ENCODE results near the gene TDO2. TPM values are rescaled to one million over a fixed set of nuclear protein-coding genes. Genes with fewer than 3 reads are reported as not detected.

Gene TDO2
- total RNA-seq, 1 donor from 2014 or later, result not detected

DNA sequence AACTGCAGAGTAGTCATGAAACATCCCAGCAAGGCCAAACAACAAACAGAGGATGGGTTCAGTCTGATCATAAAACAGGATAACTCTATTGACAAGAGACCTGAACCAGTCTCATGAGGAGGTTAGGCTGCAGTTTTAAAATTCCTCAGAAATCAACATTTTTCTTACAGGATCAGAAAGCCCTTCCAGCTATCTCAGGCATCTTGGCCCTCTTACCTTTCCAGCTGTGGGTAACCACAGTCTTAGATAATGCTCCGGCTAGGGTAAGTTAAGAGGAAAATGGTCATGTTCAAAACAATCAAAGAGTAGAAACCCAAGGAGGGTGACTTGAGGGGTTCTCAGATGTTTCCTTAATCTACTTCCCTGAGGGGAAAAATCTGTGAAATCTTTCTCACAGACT is 45.0 kb downstream of the TDO2 start:
- Histone ChIP-seq H3K27ac (ENCODE audit: low read depth, low read length) (no peak overlapping the region), H3K9ac (ENCODE audit: low read depth in 1 of 3, low read length in 3 of 3) (no peak overlapping the region), H3K4me3 (ENCODE audit: low read length in 3 of 3) (no peak overlapping the region), H3K4me1 (ENCODE audit: control insufficient read depth in 3 of 3, insufficient read depth in 3 of 3, low read length in 3 of 3) (no peaks in the 10 kb centered on the region), H3K36me3 (ENCODE audit: control insufficient read depth in 3 of 3, insufficient read depth in 3 of 3, low read length in 3 of 3) (no peaks in the 10 kb centered on the region), H3K27me3 (ENCODE audit: control insufficient read depth in 3 of 3, insufficient read depth in 3 of 3, low read length in 3 of 3) (no peaks in the 10 kb centered on the region), H3K9me3 (ENCODE audit: control insufficient read depth in 3 of 3, low read length in 3 of 3) (no peaks in the 10 kb centered on the region)

GRCh38 chr4:155950461-155950860 is 47.0 kb downstream of the TDO2 start:
- H3K9ac ChIP-seq (ENCODE audit: low read depth in 1 of 3, low read length in 3 of 3), result no peak overlapping the region
- no peaks in the 10 kb centered on the region for H3K9me3 ChIP-seq (ENCODE audit: control insufficient read depth in 3 of 3, low read length in 3 of 3)
- peaks cover 0 to 2% (median 0%) of the 10 kb centered on the region in 3 donors for H3K4me1 ChIP-seq (ENCODE audit: control insufficient read depth in 3 of 3, insufficient read depth in 3 of 3, low read length in 3 of 3)
- no peak overlapping the region for H3K27ac ChIP-seq (ENCODE audit: low read depth, low read length)
- no peak overlapping the region for H3K4me3 ChIP-seq (ENCODE audit: low read length in 3 of 3)
- no peaks in the 10 kb centered on the region for H3K27me3 ChIP-seq (ENCODE audit: control insufficient read depth in 3 of 3, insufficient read depth in 3 of 3, low read length in 3 of 3)
- H3K36me3 ChIP-seq (ENCODE audit: control insufficient read depth in 3 of 3, insufficient read depth in 3 of 3, low read length in 3 of 3), result no peaks in the 10 kb centered on the region

DNA sequence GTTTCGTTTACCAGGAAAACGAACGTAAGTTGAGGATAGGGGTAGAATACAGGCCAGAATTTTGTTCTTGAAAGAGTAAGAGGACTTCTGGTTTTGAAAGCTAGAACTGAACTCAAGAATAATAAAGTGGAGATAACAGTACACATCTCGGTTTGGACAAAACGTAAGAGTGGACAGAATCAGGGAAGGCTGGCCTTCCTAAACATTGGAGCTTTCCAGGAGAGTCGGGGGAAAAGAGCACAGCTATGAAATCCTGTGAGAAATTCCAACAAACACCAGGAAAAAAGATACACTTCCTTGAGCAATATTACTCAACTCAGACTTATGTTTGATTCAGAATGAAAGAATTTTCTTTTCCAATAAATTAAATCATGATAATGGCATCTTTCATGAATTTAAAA is 49.0 kb downstream of the TDO2 start:
- Histone ChIP-seq H3K4me1 (ENCODE audit: control insufficient read depth in 3 of 3, insufficient read depth in 3 of 3, low read length in 3 of 3) (peaks cover 0 to 2% (median 0%) of the 10 kb centered on the region in 3 donors), H3K9ac (ENCODE audit: low read depth in 1 of 3, low read length in 3 of 3) (peak overlapping the region in 1 of 3 donors; percentile 84), H3K36me3 (ENCODE audit: control insufficient read depth in 3 of 3, insufficient read depth in 3 of 3, low read length in 3 of 3) (no peaks in the 10 kb centered on the region), H3K9me3 (ENCODE audit: control insufficient read depth in 3 of 3, low read length in 3 of 3) (no peaks in the 10 kb centered on the region), H3K27ac (ENCODE audit: low read depth, low read length) (peak overlapping the region; percentile 41), H3K27me3 (ENCODE audit: control insufficient read depth in 3 of 3, insufficient read depth in 3 of 3, low read length in 3 of 3) (no peaks in the 10 kb centered on the region), H3K4me3 (ENCODE audit: low read length in 3 of 3) (peak overlapping the region in 2 of 3 donors; percentile 19 to 46)

- Histone ChIP-seq H3K4me3 (ENCODE audit: low read length in 3 of 3) (peak within 1 kb of the TSS; percentile 83 to 93 (median 87)), H3K9me3 (ENCODE audit: control insufficient read depth in 3 of 3, low read length in 3 of 3) (no peaks in the 10 kb centered on the region), H3K9ac (ENCODE audit: low read depth in 1 of 3, low read length in 3 of 3) (peak within 1 kb of the TSS; percentile 84 to 93 (median 86)), H3K27ac (ENCODE audit: low read depth, low read length) (peak within 1 kb of the TSS; percentile 91), H3K27me3 (ENCODE audit: control insufficient read depth in 3 of 3, insufficient read depth in 3 of 3, low read length in 3 of 3) (no peaks in the 10 kb centered on the region), H3K4me1 (ENCODE audit: control insufficient read depth in 3 of 3, insufficient read depth in 3 of 3, low read length in 3 of 3) (peaks cover 0 to 2% (median 0%) of the 10 kb centered on the region in 3 donors), H3K36me3 (ENCODE audit: control insufficient read depth in 3 of 3, insufficient read depth in 3 of 3, low read length in 3 of 3) (no peaks in the 10 kb centered on the region)
Observed at GRCh38 chr4:155953151-155954117, 49.9 kb downstream of the TDO2 start, which contains the start of gene CTSO. CTSO (minus strand) TSS chr4:155953866; CDS start chr4:155953847, 19 bp downstream.

DNA sequence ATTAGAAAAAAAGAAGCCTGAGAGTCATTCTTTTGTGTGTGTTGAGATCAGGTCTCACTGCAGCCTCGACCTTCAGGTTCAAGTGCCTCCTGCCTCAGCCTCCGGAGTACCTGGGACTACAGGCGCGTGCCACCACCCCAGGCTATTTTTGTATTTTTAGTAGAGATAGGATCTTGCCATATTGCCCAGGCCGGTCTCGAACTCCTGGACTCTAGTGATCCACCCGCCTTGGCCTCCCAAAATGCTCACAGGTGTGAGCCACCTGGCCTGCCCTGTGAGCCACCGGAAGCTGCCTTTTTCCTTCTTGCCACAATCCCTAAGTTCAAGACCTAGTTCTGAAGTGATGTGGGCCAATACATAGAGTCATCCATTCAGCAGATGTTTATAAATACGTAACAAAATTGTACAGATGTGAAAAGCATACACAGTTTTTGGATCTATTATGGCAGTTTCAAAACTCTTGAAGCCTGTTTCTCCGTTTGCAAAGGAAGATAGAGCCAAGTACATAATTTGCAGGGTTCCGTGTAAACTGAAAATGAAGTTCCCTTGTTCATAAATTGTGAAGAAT is 50.7 kb downstream of the TDO2 start:
- peak overlapping the region; percentile 83 to 93 (median 87) for H3K4me3 ChIP-seq (ENCODE audit: low read length in 3 of 3)
- no peaks in the 10 kb centered on the region for H3K27me3 ChIP-seq (ENCODE audit: control insufficient read depth in 3 of 3, insufficient read depth in 3 of 3, low read length in 3 of 3)
- H3K9me3 ChIP-seq (ENCODE audit: control insufficient read depth in 3 of 3, low read length in 3 of 3), result no peaks in the 10 kb centered on the region
- H3K36me3 ChIP-seq (ENCODE audit: control insufficient read depth in 3 of 3, insufficient read depth in 3 of 3, low read length in 3 of 3), result no peaks in the 10 kb centered on the region
- peaks cover 0 to 2% (median 0%) of the 10 kb centered on the region in 3 donors for H3K4me1 ChIP-seq (ENCODE audit: control insufficient read depth in 3 of 3, insufficient read depth in 3 of 3, low read length in 3 of 3)
- peak overlapping the region; percentile 84 to 93 (median 86) for H3K9ac ChIP-seq (ENCODE audit: low read depth in 1 of 3, low read length in 3 of 3)
- peak overlapping the region; percentile 91 for H3K27ac ChIP-seq (ENCODE audit: low read depth, low read length)

DNA sequence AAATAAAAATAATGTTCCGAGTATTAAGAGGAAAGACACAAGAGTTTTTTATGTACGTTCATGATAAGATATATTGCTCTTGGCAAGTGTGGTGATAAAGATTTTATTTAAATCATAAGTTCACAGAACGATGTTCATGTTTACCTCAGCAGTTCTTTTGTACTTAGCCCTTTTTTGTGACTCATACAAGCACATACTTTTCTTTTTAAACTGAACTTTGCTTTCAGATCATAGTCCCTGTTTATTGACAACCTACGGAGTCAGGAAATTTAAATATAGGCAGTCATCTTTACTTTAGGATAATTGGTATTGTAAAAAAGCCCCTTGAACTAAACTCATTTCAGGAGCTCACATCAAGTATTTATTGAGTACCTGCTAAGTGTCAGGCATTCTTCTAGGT is 51.4 kb downstream of the TDO2 start:
- Histone ChIP-seq H3K4me3 (ENCODE audit: low read length in 3 of 3) (no peak overlapping the region), H3K4me1 (ENCODE audit: control insufficient read depth in 3 of 3, insufficient read depth in 3 of 3, low read length in 3 of 3) (peaks cover 0 to 2% (median 0%) of the 10 kb centered on the region in 3 donors), H3K27ac (ENCODE audit: low read depth, low read length) (no peak overlapping the region), H3K36me3 (ENCODE audit: control insufficient read depth in 3 of 3, insufficient read depth in 3 of 3, low read length in 3 of 3) (no peaks in the 10 kb centered on the region), H3K9me3 (ENCODE audit: control insufficient read depth in 3 of 3, low read length in 3 of 3) (no peaks in the 10 kb centered on the region), H3K27me3 (ENCODE audit: control insufficient read depth in 3 of 3, insufficient read depth in 3 of 3, low read length in 3 of 3) (no peaks in the 10 kb centered on the region), H3K9ac (ENCODE audit: low read depth in 1 of 3, low read length in 3 of 3) (no peak overlapping the region)

GRCh38 chr4:155956461-155956860 is 53.0 kb downstream of the TDO2 start:
- no peak overlapping the region for H3K4me3 ChIP-seq (ENCODE audit: low read length in 3 of 3)
- peaks cover 0 to 2% (median 0%) of the 10 kb centered on the region in 3 donors for H3K4me1 ChIP-seq (ENCODE audit: control insufficient read depth in 3 of 3, insufficient read depth in 3 of 3, low read length in 3 of 3)
- no peak overlapping the region for H3K9ac ChIP-seq (ENCODE audit: low read depth in 1 of 3, low read length in 3 of 3)
- H3K27ac ChIP-seq (ENCODE audit: low read depth, low read length), result no peak overlapping the region
- no peaks in the 10 kb centered on the region for H3K9me3 ChIP-seq (ENCODE audit: control insufficient read depth in 3 of 3, low read length in 3 of 3)
- no peaks in the 10 kb centered on the region for H3K27me3 ChIP-seq (ENCODE audit: control insufficient read depth in 3 of 3, insufficient read depth in 3 of 3, low read length in 3 of 3)
- no peaks in the 10 kb centered on the region for H3K36me3 ChIP-seq (ENCODE audit: control insufficient read depth in 3 of 3, insufficient read depth in 3 of 3, low read length in 3 of 3)

- no peaks in the 10 kb centered on the region for H3K36me3 ChIP-seq (ENCODE audit: control insufficient read depth in 3 of 3, insufficient read depth in 3 of 3, low read length in 3 of 3)
- H3K27ac ChIP-seq (ENCODE audit: low read depth, low read length), result no peak overlapping the region
Observed at GRCh38 chr4:155959417-155959816, 55.9 kb downstream of the TDO2 start.

GRCh38 chr4:155960522-155960921 is 57.0 kb downstream of the TDO2 start:
- no peak overlapping the region for H3K9ac ChIP-seq (ENCODE audit: low read depth in 1 of 3, low read length in 3 of 3)
- peak overlapping the region; percentile 3 for H3K27ac ChIP-seq (ENCODE audit: low read depth, low read length)

More at GRCh38 chr4:155959417-155959816, 55.9 kb downstream of the TDO2 start:
- H3K27me3 ChIP-seq (ENCODE audit: control insufficient read depth in 3 of 3, insufficient read depth in 3 of 3, low read length in 3 of 3), result no peaks in the 10 kb centered on the region
- no peak overlapping the region for H3K4me3 ChIP-seq (ENCODE audit: low read length in 3 of 3)
- no peak overlapping the region for H3K9ac ChIP-seq (ENCODE audit: low read depth in 1 of 3, low read length in 3 of 3)
- peaks cover 0 to 2% (median 0%) of the 10 kb centered on the region in 3 donors for H3K4me1 ChIP-seq (ENCODE audit: control insufficient read depth in 3 of 3, insufficient read depth in 3 of 3, low read length in 3 of 3)
- no peaks in the 10 kb centered on the region for H3K9me3 ChIP-seq (ENCODE audit: control insufficient read depth in 3 of 3, low read length in 3 of 3)

DNA sequence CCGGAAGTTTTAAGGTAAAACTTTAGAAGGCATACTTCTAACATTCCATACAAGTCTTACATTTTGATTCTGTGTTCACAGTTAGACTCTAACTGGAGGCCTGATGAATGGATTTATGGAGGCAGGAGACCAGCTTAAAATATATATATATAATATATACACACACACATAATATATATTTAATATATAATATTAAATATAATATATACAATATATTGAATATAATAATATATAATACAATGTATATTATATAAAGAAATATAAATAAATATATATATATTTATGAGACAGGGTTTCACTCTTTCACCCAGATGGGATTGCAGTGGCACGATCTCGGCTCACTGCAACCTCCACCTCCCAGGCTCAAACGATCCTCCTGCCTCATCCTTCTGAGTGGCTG is 58.1 kb downstream of the TDO2 start:
- H3K9ac ChIP-seq (ENCODE audit: low read depth in 1 of 3, low read length in 3 of 3), result no peak overlapping the region
- H3K27me3 ChIP-seq (ENCODE audit: control insufficient read depth in 3 of 3, insufficient read depth in 3 of 3, low read length in 3 of 3), result no peaks in the 10 kb centered on the region
- H3K4me3 ChIP-seq (ENCODE audit: low read length in 3 of 3), result no peak overlapping the region
- H3K4me1 ChIP-seq (ENCODE audit: control insufficient read depth in 3 of 3, insufficient read depth in 3 of 3, low read length in 3 of 3), result peaks cover 0 to 3% (median 0%) of the 10 kb centered on the region in 3 donors
- no peaks in the 10 kb centered on the region for H3K9me3 ChIP-seq (ENCODE audit: control insufficient read depth in 3 of 3, low read length in 3 of 3)
- no peaks in the 10 kb centered on the region for H3K36me3 ChIP-seq (ENCODE audit: control insufficient read depth in 3 of 3, insufficient read depth in 3 of 3, low read length in 3 of 3)
- H3K27ac ChIP-seq (ENCODE audit: low read depth, low read length), result no peak overlapping the region

More at GRCh38 chr4:155960522-155960921, 57.0 kb downstream of the TDO2 start:
- Histone ChIP-seq H3K4me3 (ENCODE audit: low read length in 3 of 3) (no peak overlapping the region), H3K27me3 (ENCODE audit: control insufficient read depth in 3 of 3, insufficient read depth in 3 of 3, low read length in 3 of 3) (no peaks in the 10 kb centered on the region), H3K9me3 (ENCODE audit: control insufficient read depth in 3 of 3, low read length in 3 of 3) (no peaks in the 10 kb centered on the region), H3K4me1 (ENCODE audit: control insufficient read depth in 3 of 3, insufficient read depth in 3 of 3, low read length in 3 of 3) (peaks cover 0 to 3% (median 0%) of the 10 kb centered on the region in 3 donors), H3K36me3 (ENCODE audit: control insufficient read depth in 3 of 3, insufficient read depth in 3 of 3, low read length in 3 of 3) (no peaks in the 10 kb centered on the region)

Data from skeletal muscle tissue (tissue), 4 donors.